Measurements from ENCODE around the gene HBZ. TPM values are rescaled to one million over a fixed set of nuclear protein-coding genes. Genes with fewer than 3 reads are reported as not detected.
A peak's percentile ranks its signal among the peaks of the same experiment; 100 is the strongest.

HBZ gene
- not detected for total RNA-seq

GRCh38 chr16:152141-153128 is at the start of gene HBZ:
Gene HBZ (plus strand): TSS chr16:152644. CDS start chr16:152910, 266 bp downstream.
- peaks cover 5% of the 10 kb centered on the region for H3K4me1 Mint-ChIP-seq (ENCODE audit: low read depth)
- H3K27ac Mint-ChIP-seq, result no peak within 1 kb of the TSS
- ChIA-PET POLR2A (no interaction called here), CTCF (no interaction called here)
- H3K4me3 Mint-ChIP-seq, result no peak within 1 kb of the TSS
- no peaks in the 10 kb centered on the region for H3K36me3 Mint-ChIP-seq
- intact Hi-C loops (cut with micrococcal nuclease), result no loop called here
- no peaks in the 10 kb centered on the region for H3K9me3 Mint-ChIP-seq
- no peak for DNase-seq
- H3K27me3 Mint-ChIP-seq, result peaks cover 14% of the 10 kb centered on the region

GRCh38 chr16:104355-104754 is 48.1 kb upstream of the HBZ start:
- no peaks in the 10 kb centered on the region for H3K4me1 Mint-ChIP-seq (ENCODE audit: low read depth)
- no peaks in the 10 kb centered on the region for H3K27me3 Mint-ChIP-seq
- ChIA-PET POLR2A (no interaction called here), CTCF (interaction anchor here (0.7 to 7.0 kb wide), 6 partner anchors 8 to 258 kb away, joined by 3 to 66 read pairs (median 34); no protein-coding TSS in a partner anchor)
- no peak overlapping the region for H3K4me3 Mint-ChIP-seq
- no peak for DNase-seq
- no peak overlapping the region for H3K27ac Mint-ChIP-seq
- intact Hi-C loops (cut with micrococcal nuclease), result no loop called here
- peaks cover 10% of the 10 kb centered on the region for H3K36me3 Mint-ChIP-seq
- H3K9me3 Mint-ChIP-seq, result no peaks in the 10 kb centered on the region

GRCh38 chr16:104928-105327 is 47.5 kb upstream of the HBZ start:
- intact Hi-C loops (cut with micrococcal nuclease), result loop anchor here (5.0 kb wide), 1 partner anchor 257 kb away; no protein-coding TSS in a partner anchor
- CTCF ChIA-PET, result interaction anchor here (0.7 to 7.0 kb wide), 7 partner anchors 9 to 257 kb away, joined by 3 to 66 read pairs (median 18); no protein-coding TSS in a partner anchor
- POLR2A ChIA-PET, result no interaction called here
- peaks cover 14% of the 10 kb centered on the region for H3K36me3 Mint-ChIP-seq
- no peaks in the 10 kb centered on the region for H3K27me3 Mint-ChIP-seq
- H3K4me3 Mint-ChIP-seq, result no peak overlapping the region
- no peaks in the 10 kb centered on the region for H3K9me3 Mint-ChIP-seq
- H3K27ac Mint-ChIP-seq, result no peak overlapping the region
- H3K4me1 Mint-ChIP-seq (ENCODE audit: low read depth), result no peaks in the 10 kb centered on the region
- DNase-seq, result no peak

GRCh38 chr16:105521-105920 is 46.9 kb upstream of the HBZ start:
- H3K9me3 Mint-ChIP-seq, result no peaks in the 10 kb centered on the region
- peaks cover 17% of the 10 kb centered on the region for H3K36me3 Mint-ChIP-seq
- ChIA-PET CTCF (interaction anchor here (0.7 to 7.0 kb wide), 8 partner anchors 10 to 257 kb away, joined by 3 to 66 read pairs (median 14); partner anchors contain the start of gene POLR3K), POLR2A (no interaction called here)
- no peaks in the 10 kb centered on the region for H3K4me1 Mint-ChIP-seq (ENCODE audit: low read depth)
- no peaks in the 10 kb centered on the region for H3K27me3 Mint-ChIP-seq
- DNase-seq, result no peak
- intact Hi-C loops (cut with micrococcal nuclease), result loop anchor here (5.0 kb wide), 1 partner anchor 257 kb away; no protein-coding TSS in a partner anchor
- H3K4me3 Mint-ChIP-seq, result no peak overlapping the region
- H3K27ac Mint-ChIP-seq, result no peak overlapping the region

GRCh38 chr16:106623-107324 is 45.7 kb upstream of the HBZ start:
- intact Hi-C loops (cut with micrococcal nuclease), result loop anchor here (2.0 to 5.0 kb wide), 2 partner anchors 74 to 256 kb away; partner anchors contain the start of gene HBQ1
- Mint-ChIP-seq H3K36me3 (peaks cover 14% of the 10 kb centered on the region), H3K27me3 (no peaks in the 10 kb centered on the region), H3K9me3 (no peaks in the 10 kb centered on the region), H3K4me3 (no peak overlapping the region), H3K4me1 (ENCODE audit: low read depth) (no peaks in the 10 kb centered on the region), H3K27ac (no peak overlapping the region)
- ChIA-PET POLR2A (interaction anchor here (0.6 to 1.2 kb wide), 3 partner anchors 10 to 21 kb away, joined by 3 read pairs; no protein-coding TSS in a partner anchor), CTCF (interaction anchor here (0.6 to 7.0 kb wide), 48 partner anchors 9 to 543 kb away, joined by 3 to 66 read pairs (median 4); partner anchors contain the start of genes AXIN1, HBQ1, LUC7L and NPRL3)
- peak; percentile 62 for DNase-seq

- H3K9me3 Mint-ChIP-seq, result no peaks in the 10 kb centered on the region
- H3K27me3 Mint-ChIP-seq, result no peaks in the 10 kb centered on the region
- H3K27ac Mint-ChIP-seq, result no peak overlapping the region
- ChIA-PET POLR2A (no interaction called here), CTCF (no interaction called here)
- DNase-seq, result no peak
- intact Hi-C loops (cut with micrococcal nuclease), result no loop called here
- H3K36me3 Mint-ChIP-seq, result peaks cover 26% of the 10 kb centered on the region
- peaks cover 9% of the 10 kb centered on the region for H3K4me1 Mint-ChIP-seq (ENCODE audit: low read depth)
- no peak overlapping the region for H3K4me3 Mint-ChIP-seq
Observed at GRCh38 chr16:112153-112840, 40.1 kb upstream of the HBZ start.

- POLR2A ChIA-PET, result no interaction called here
- Mint-ChIP-seq H3K9me3 (no peaks in the 10 kb centered on the region), H3K4me1 (ENCODE audit: low read depth) (peaks cover 9% of the 10 kb centered on the region), H3K36me3 (peaks cover 27% of the 10 kb centered on the region), H3K27me3 (no peaks in the 10 kb centered on the region), H3K27ac (no peak overlapping the region), H3K4me3 (no peak overlapping the region)
- CTCF ChIA-PET, result no interaction called here
- DNase-seq, result no peak
- intact Hi-C loops (cut with micrococcal nuclease), result no loop called here
Observed at GRCh38 chr16:114327-114726, 38.1 kb upstream of the HBZ start.

GRCh38 chr16:116015-116414 is 36.4 kb upstream of the HBZ start:
- no peaks in the 10 kb centered on the region for H3K27me3 Mint-ChIP-seq
- peaks cover 20% of the 10 kb centered on the region for H3K36me3 Mint-ChIP-seq
- no peak overlapping the region for H3K27ac Mint-ChIP-seq
- POLR2A ChIA-PET, result no interaction called here
- no peak overlapping the region for H3K4me3 Mint-ChIP-seq
- H3K4me1 Mint-ChIP-seq (ENCODE audit: low read depth), result peaks cover 9% of the 10 kb centered on the region
- intact Hi-C loops (cut with micrococcal nuclease), result no loop called here
- H3K9me3 Mint-ChIP-seq, result no peaks in the 10 kb centered on the region
- CTCF ChIA-PET, result interaction anchor here (1.5 to 4.7 kb wide), 3 partner anchors 9 to 247 kb away, joined by 4 to 49 read pairs (median 34); no protein-coding TSS in a partner anchor
- DNase-seq, result no peak

- H3K4me3 Mint-ChIP-seq, result no peak overlapping the region
- POLR2A ChIA-PET, result interaction anchor here (1.6 kb wide), 1 partner anchor 11 kb away, joined by 3 read pairs; no protein-coding TSS in a partner anchor
- H3K27ac Mint-ChIP-seq, result no peak overlapping the region
- no peaks in the 10 kb centered on the region for H3K27me3 Mint-ChIP-seq
- no peaks in the 10 kb centered on the region for H3K9me3 Mint-ChIP-seq
- H3K36me3 Mint-ChIP-seq, result peaks cover 13% of the 10 kb centered on the region
- peaks cover 9% of the 10 kb centered on the region for H3K4me1 Mint-ChIP-seq (ENCODE audit: low read depth)
- CTCF ChIA-PET, result interaction anchor here (0.6 to 4.7 kb wide), 17 partner anchors 8 to 459 kb away, joined by 3 to 49 read pairs (median 4); partner anchors contain the start of genes HBM and NPRL3
- peak; percentile 63 for DNase-seq
- intact Hi-C loops (cut with micrococcal nuclease), result no loop called here
Observed at GRCh38 chr16:117379-118365, 34.8 kb upstream of the HBZ start.

GRCh38 chr16:118857-119256 is 33.6 kb upstream of the HBZ start:
- H3K27me3 Mint-ChIP-seq, result no peaks in the 10 kb centered on the region
- no peaks in the 10 kb centered on the region for H3K9me3 Mint-ChIP-seq
- no peak overlapping the region for H3K27ac Mint-ChIP-seq
- H3K4me1 Mint-ChIP-seq (ENCODE audit: low read depth), result peaks cover 1% of the 10 kb centered on the region
- CTCF ChIA-PET, result interaction anchor here (0.8 to 4.7 kb wide), 6 partner anchors 12 to 274 kb away, joined by 3 to 49 read pairs (median 5); no protein-coding TSS in a partner anchor
- POLR2A ChIA-PET, result no interaction called here
- peaks cover 12% of the 10 kb centered on the region for H3K36me3 Mint-ChIP-seq
- no peak overlapping the region for H3K4me3 Mint-ChIP-seq
- intact Hi-C loops (cut with micrococcal nuclease), result no loop called here
- no peak for DNase-seq
